ENCODE results near the gene DLAT. TPM values are rescaled to one million over a fixed set of nuclear protein-coding genes. Genes with fewer than 3 reads are reported as not detected.
"Not testable (repeated sequence)": the region's sequence is repeated elsewhere in the genome, so short reads cannot be mapped to it uniquely, and the experiment has no call there.

Gene DLAT
- total RNA-seq, 2 experiments from 2014 or later: 10.7 to 10.8 TPM

DNA sequence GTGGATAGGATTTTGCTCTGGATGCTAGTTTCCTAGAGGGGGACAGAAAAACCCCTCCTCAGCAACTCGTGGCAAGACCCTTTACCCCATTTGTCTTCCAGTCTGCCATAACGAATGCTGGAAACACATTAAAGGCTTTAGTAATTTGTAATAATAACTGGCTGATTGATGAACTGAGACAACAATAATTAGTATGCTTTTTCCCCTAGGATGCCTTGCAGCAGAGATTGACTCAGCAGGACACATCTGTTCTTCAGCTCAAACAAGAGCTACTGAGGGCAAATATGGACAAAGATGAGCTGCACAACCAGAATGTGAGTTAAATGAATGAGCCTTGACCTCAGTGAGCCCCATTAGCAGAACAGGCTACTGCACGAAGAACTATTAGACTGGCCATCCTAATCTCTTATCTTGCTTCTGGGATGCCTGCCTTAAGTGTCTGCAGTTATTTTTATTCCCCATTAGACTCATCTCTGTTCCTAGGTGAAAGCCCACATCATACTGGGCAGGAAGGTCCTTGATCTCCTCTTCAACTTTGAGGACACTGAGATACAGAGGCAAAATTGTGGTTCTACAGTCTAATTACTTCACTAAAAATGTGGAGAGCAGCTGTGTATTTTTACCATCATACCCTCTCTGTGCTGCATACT, 32.9 kb upstream of the DLAT start:
- ATAC-seq (ENCODE audit: poor library complexity) (no peak), DNase-seq (no peak)
- Mint-ChIP-seq H3K4me1 (ENCODE audit: low read depth) (no peaks in the 10 kb centered on the region), H3K27me3 (no peaks in the 10 kb centered on the region), H3K9me3 (no peaks in the 10 kb centered on the region), H3K27ac (no peak overlapping the region), H3K4me3 (no peak overlapping the region), H3K36me3 (ENCODE audit: low read depth) (no peaks in the 10 kb centered on the region)
- H3K4me3 ChIP-seq (ENCODE audit: low read length): no peak overlapping the region
- POLR2A ChIA-PET: no interaction called here
- no peaks in the 10 kb centered on the region for H3K27me3 ChIP-seq (ENCODE audit: control insufficient read depth in 1 of 2, insufficient read depth in 2 of 2, low read length in 2 of 2)
- no peak overlapping the region for H3K27ac ChIP-seq (ENCODE audit: low read depth in 1 of 2, low read length in 2 of 2)
- no peaks in the 10 kb centered on the region for H3K4me1 ChIP-seq (ENCODE audit: insufficient read depth, low read length)
- no peak for TF ChIP-seq CTCF (IDR thresholded peaks at IDR 0.05)
- CTCF ChIA-PET: no interaction called here
- no peaks in the 10 kb centered on the region for H3K36me3 ChIP-seq (ENCODE audit: insufficient read depth, low read length)
- intact Hi-C loops (cut with DNase I, micrococcal nuclease): no loop called here
- H3K9me3 ChIP-seq (ENCODE audit: control insufficient read depth in 1 of 2, insufficient read depth in 1 of 2, low read length in 2 of 2): no peaks in the 10 kb centered on the region

- H3K36me3 ChIP-seq (ENCODE audit: insufficient read depth, low read length): no peaks in the 10 kb centered on the region
- no peaks in the 10 kb centered on the region for H3K27me3 ChIP-seq (ENCODE audit: control insufficient read depth in 1 of 2, insufficient read depth in 2 of 2, low read length in 2 of 2)
- H3K4me3 ChIP-seq (ENCODE audit: low read length): no peak overlapping the region
- H3K27ac ChIP-seq (ENCODE audit: low read depth in 1 of 2, low read length in 2 of 2): no peak overlapping the region
- no peak overlapping the region for H3K27ac Mint-ChIP-seq
- H3K27me3 Mint-ChIP-seq: no peaks in the 10 kb centered on the region
- H3K9me3 Mint-ChIP-seq: no peaks in the 10 kb centered on the region
- ChIA-PET POLR2A (no interaction called here), CTCF (no interaction called here)
- no peak for ATAC-seq (ENCODE audit: poor library complexity)
- H3K4me1 ChIP-seq (ENCODE audit: insufficient read depth, low read length): no peaks in the 10 kb centered on the region
- no peak overlapping the region for H3K4me3 Mint-ChIP-seq
- H3K4me1 Mint-ChIP-seq (ENCODE audit: low read depth): no peaks in the 10 kb centered on the region
- no peaks in the 10 kb centered on the region for H3K9me3 ChIP-seq (ENCODE audit: control insufficient read depth in 1 of 2, insufficient read depth in 1 of 2, low read length in 2 of 2)
- TF ChIP-seq CTCF (IDR thresholded peaks at IDR 0.05): no peak
- DNase-seq: no peak
- H3K36me3 Mint-ChIP-seq (ENCODE audit: low read depth): no peaks in the 10 kb centered on the region
- intact Hi-C loops (cut with DNase I, micrococcal nuclease): no loop called here
These were observed 29.1 kb upstream of the DLAT start for GRCh38 chr11:111996129-111996528.

GRCh38 chr11:111996669-111997068, 28.5 kb upstream of the DLAT start:
- H3K36me3 Mint-ChIP-seq (ENCODE audit: low read depth); POLR2A ChIA-PET; H3K27ac Mint-ChIP-seq; H3K27me3 ChIP-seq (ENCODE audit: control insufficient read depth in 1 of 2, insufficient read depth in 2 of 2, low read length in 2 of 2); H3K27me3 Mint-ChIP-seq; DNase-seq; H3K9me3 ChIP-seq (ENCODE audit: control insufficient read depth in 1 of 2, insufficient read depth in 1 of 2, low read length in 2 of 2); H3K36me3 ChIP-seq (ENCODE audit: insufficient read depth, low read length); ATAC-seq (ENCODE audit: poor library complexity); H3K4me3 ChIP-seq (ENCODE audit: low read length); intact Hi-C loops (cut with DNase I, micrococcal nuclease); H3K4me1 Mint-ChIP-seq (ENCODE audit: low read depth); H3K9me3 Mint-ChIP-seq; H3K27ac ChIP-seq (ENCODE audit: low read depth in 1 of 2, low read length in 2 of 2); CTCF ChIA-PET; H3K4me3 Mint-ChIP-seq; H3K4me1 ChIP-seq (ENCODE audit: insufficient read depth, low read length): not testable (repeated sequence)

GRCh38 chr11:111999111-111999510, 26.1 kb upstream of the DLAT start:
- Mint-ChIP-seq H3K27ac (no peak overlapping the region), H3K27me3 (peaks cover under 1% of the 10 kb centered on the region), H3K4me3 (no peak overlapping the region), H3K4me1 (ENCODE audit: low read depth) (no peaks in the 10 kb centered on the region), H3K36me3 (ENCODE audit: low read depth) (no peaks in the 10 kb centered on the region), H3K9me3 (no peaks in the 10 kb centered on the region)
- DNase-seq (no peak), ATAC-seq (ENCODE audit: poor library complexity) (no peak)
- Histone ChIP-seq H3K36me3 (ENCODE audit: insufficient read depth, low read length) (no peaks in the 10 kb centered on the region), H3K27ac (ENCODE audit: low read depth in 1 of 2, low read length in 2 of 2) (no peak overlapping the region), H3K27me3 (ENCODE audit: control insufficient read depth in 1 of 2, insufficient read depth in 2 of 2, low read length in 2 of 2) (no peaks in the 10 kb centered on the region), H3K4me3 (ENCODE audit: low read length) (no peak overlapping the region), H3K4me1 (ENCODE audit: insufficient read depth, low read length) (no peaks in the 10 kb centered on the region), H3K9me3 (ENCODE audit: control insufficient read depth in 1 of 2, insufficient read depth in 1 of 2, low read length in 2 of 2) (no peaks in the 10 kb centered on the region)
- POLR2A ChIA-PET: no interaction called here
- TF ChIP-seq CTCF (IDR thresholded peaks at IDR 0.05): no peak
- intact Hi-C loops (cut with DNase I, micrococcal nuclease): no loop called here
- CTCF ChIA-PET: no interaction called here

Data from CD4-positive, alpha-beta T cell (primary cell).